HL-60/S4 (cell line): ENCODE measurements around the gene MPST.

Experiments used
- in situ Hi-C: fragments of 300-500 bp; cut with MboI; formaldehyde crosslinking; loops from 2 replicates; pipeline ENCODE4 v1.14.3; 2022; ENCODE audit warnings: low sequenced_read_pairs

MPST gene

GRCh38 chr22:37021041-37021440 is 1.5 kb downstream of the MPST start:
- in situ Hi-C loops, result loop anchor here (25.0 kb wide), 1 partner anchor 484 kb away; the partner anchor contains the start of gene EIF3D

GRCh38 chr22:37021710-37022482 is 2.4 kb downstream of the MPST start:
- in situ Hi-C loops, result loop anchor here (25.0 kb wide), 1 partner anchor 485 kb away; the partner anchor contains the start of gene EIF3D

GRCh38 chr22:37022483-37023337 is 3.2 kb downstream of the MPST start:
- in situ Hi-C loops, result loop anchor here (25.0 kb wide), 1 partner anchor 485 kb away; the partner anchor contains the start of gene EIF3D

GRCh38 chr22:37023743-37024338 is 4.3 kb downstream of the MPST start:
- in situ Hi-C loops, result loop anchor here (25.0 kb wide), 1 partner anchor 487 kb away; the partner anchor contains the start of gene EIF3D

GRCh38 chr22:37024339-37025157 is 5.0 kb downstream of the MPST start:
- in situ Hi-C loops, result loop anchor here (25.0 kb wide), 1 partner anchor 487 kb away; the partner anchor contains the start of gene EIF3D

- in situ Hi-C loops, result no loop called here
Observed at GRCh38 chr22:37025500-37026070, 6.0 kb downstream of the MPST start.

GRCh38 chr22:37026325-37026724 is 6.8 kb downstream of the MPST start:
- in situ Hi-C loops, result no loop called here

- in situ Hi-C loops, result no loop called here
Observed at GRCh38 chr22:37027556-37027955, 8.0 kb downstream of the MPST start.

GRCh38 chr22:37028692-37029674 is 9.4 kb downstream of the MPST start:
- in situ Hi-C loops, result no loop called here

- in situ Hi-C loops, result no loop called here
Observed at GRCh38 chr22:37030560-37031281, 11.2 kb downstream of the MPST start.

GRCh38 chr22:37032134-37032534 is 12.6 kb downstream of the MPST start:
- in situ Hi-C loops, result no loop called here

- in situ Hi-C loops, result no loop called here
Observed at GRCh38 chr22:37032535-37033460, 13.3 kb downstream of the MPST start.

GRCh38 chr22:37033605-37034430 is 14.3 kb downstream of the MPST start:
- in situ Hi-C loops, result no loop called here

GRCh38 chr22:37036655-37037377 is 17.3 kb downstream of the MPST start:
- in situ Hi-C loops, result no loop called here

- in situ Hi-C loops, result no loop called here
Observed at GRCh38 chr22:37037669-37038068, 18.1 kb downstream of the MPST start.

- in situ Hi-C loops, result no loop called here
Observed at GRCh38 chr22:37039466-37039865, 19.9 kb downstream of the MPST start.
